GM12878 (cell line): ENCODE data around the gene PTCRA. TPM values are rescaled to one million over a fixed set of nuclear protein-coding genes. Genes with fewer than 3 reads are reported as not detected.

Experiments used
- ATAC-seq: fragments of 200-7000 bp; cut with Tn5 transposase; 3 replicates; pipeline ENCODE4 v1.9.1; 2020; ENCODE audit warnings: mild to moderate bottlenecking, moderate library complexity
- BruUV-seq: library from RNA; stranded (reverse); fragments of 400-500 nt; replicated peaks from 2 replicates; lab custom pipeline; 2021; lab: Mats Ljungman, UMichigan
- CTCF ChIA-PET: fragments of 300-600 bp; sonication (Branson Sonifier 250); formaldehyde crosslinking; extraction: SDS; loops from one replicate; lab custom pipeline; 2021; ENCODE audit warnings: inconsistent platforms; lab: Yijun Ruan, JAX
- POLR2A ChIA-PET: fragments of 350-600 bp; formaldehyde crosslinking; extraction: SDS; loops from one replicate; lab custom pipeline; 2021; ENCODE audit warnings: inconsistent platforms; lab: Charles Lee
- RAD21 ChIA-PET: fragments of 300-600 bp; sonication (Branson Sonifier 250); formaldehyde crosslinking; loops from one replicate; lab custom pipeline; 2023; ENCODE audit warnings: antibody characterized with exemption; ENCODE audit not compliant: unreplicated experiment; lab: Charles Lee
- SMC1A ChIA-PET: fragments of 300-600 bp; sonication (Branson Sonifier 250); formaldehyde crosslinking; loops from one replicate; lab custom pipeline; 2023; ENCODE audit not compliant: unreplicated experiment, uncharacterized antibody; lab: Charles Lee
- DNase-seq: peaks from one replicate; pipeline ENCODE4 v3.0.0-alpha.2; 2011; ENCODE audit warnings: low read depth, low spot score
- FAIRE-seq: peaks from 3 replicates; lab custom pipeline; 2011; peaks lifted over from hg19 to GRCh38; lab: Jason Lieb, UNC
- H2AFZ ChIP-seq: 2 replicates; pipeline ENCODE4 v1.6.0; 2011; ENCODE audit warnings: low read depth, low read length, control low read depth; ENCODE audit not compliant: control insufficient read depth
- H3K27ac ChIP-seq: 2 replicates; pipeline ENCODE4 v1.5.1; 2011; ENCODE audit warnings: control low read depth; ENCODE audit not compliant: control insufficient read depth, insufficient read depth
- H3K27me3 ChIP-seq, 2 experiments: replicated peaks in 1 of 2; 2 replicates each; pipeline versions ENCODE4 v1.6.0 to v1.6.1; 2011; ENCODE audit warnings: low read length in 1 of 2; ENCODE audit not compliant: control insufficient read depth in 2 of 2, insufficient read depth in 2 of 2
- H3K36me3 ChIP-seq, 2 experiments: 2 replicates each; pipeline ENCODE4 v1.5.1; 2011; ENCODE audit warnings: low read length in 1 of 2; ENCODE audit not compliant: control insufficient read depth in 2 of 2, insufficient read depth in 2 of 2
- H3K4me1 ChIP-seq: 2 replicates; pipeline ENCODE4 v1.6.1; 2011; ENCODE audit warnings: mild to moderate bottlenecking, low read length, moderate library complexity, mixed read lengths; ENCODE audit not compliant: control insufficient read depth, insufficient read depth
- H3K4me2 ChIP-seq: 2 replicates; pipeline ENCODE4 v1.6.0; 2011; ENCODE audit warnings: control low read depth; ENCODE audit not compliant: control insufficient read depth, insufficient read depth
- H3K4me3 ChIP-seq: fragments of 200-600 bp; sonication (generic); 2 replicates; pipeline ENCODE4 v1.5.1; 2016
- H3K79me2 ChIP-seq: 2 replicates; pipeline ENCODE4 v1.6.0; 2011; ENCODE audit warnings: low read length; ENCODE audit not compliant: control insufficient read depth, insufficient read depth
- H3K9ac ChIP-seq: 2 replicates; pipeline ENCODE4 v1.8.0; 2011; ENCODE audit warnings: low read length, control low read depth, mixed read lengths; ENCODE audit not compliant: control insufficient read depth, insufficient read depth
- H3K9me3 ChIP-seq: replicated peaks from 3 replicates; pipeline ENCODE4 v1.5.1; 2011; ENCODE audit warnings: mild to moderate bottlenecking, low read length; ENCODE audit not compliant: control insufficient read depth, insufficient read depth
- H4K20me1 ChIP-seq: 2 replicates; pipeline ENCODE4 v1.6.0; 2011; ENCODE audit not compliant: control insufficient read depth, insufficient read depth
- ASH2L ChIP-seq: fragments of 300-600, 200-600 bp; sonication (generic); IDR thresholded peaks from 2 replicates; pipeline ENCODE4 v1.6.1; 2017; ENCODE audit warnings: low read depth, mild to moderate bottlenecking, borderline replicate concordance
- JUNB ChIP-seq: IDR thresholded peaks from 2 replicates; pipeline ENCODE4 v1.6.1; 2016; ENCODE audit warnings: antibody characterized with exemption, mild to moderate bottlenecking
- NR2C2 ChIP-seq: IDR thresholded peaks from 2 replicates; pipeline ENCODE4 v1.6.1; 2011; ENCODE audit warnings: borderline replicate concordance, low read depth; ENCODE audit not compliant: control insufficient read depth, insufficient read length
- NR2F1 ChIP-seq: fragments of 450-650 bp; conservative IDR thresholded peaks from 2 replicates; pipeline ENCODE4 v1.6.1; 2017; ENCODE audit warnings: mild to moderate bottlenecking
- ZBED1 ChIP-seq: IDR thresholded peaks from 2 replicates; pipeline ENCODE4 v1.6.1; 2016; ENCODE audit warnings: borderline replicate concordance
- WGBS: methylation state at CpG from one replicate; pipeline ENCODE4 v1.1.6; 2016; ENCODE audit warnings: low lambda C conversion rate; ENCODE audit not compliant: insufficient replicate concordance, insufficient coverage; ENCODE audit errors: missing lambda C conversion rate; 5-methylcytosine and 5-hydroxymethylcytosine counted together
- in situ Hi-C: fragments of 300-500 bp; cut with MboI; formaldehyde crosslinking; loops from 9 replicates; pipeline ENCODE4 v1.14.3; 2018; ENCODE audit warnings: mixed read lengths
- intact Hi-C: fragments of 100-400 bp; cut with micrococcal nuclease; formaldehyde crosslinking; loops from one replicate; pipeline ENCODE4 v1.14.2; 2022; ENCODE audit not compliant: unreplicated experiment
- polyA plus RNA-seq, 11 experiments: library from polyadenylated mRNA; depleted of rRNA in 4 of 11; unstranded in 6 of 11; stranded (reverse) in 5 of 11; fragments of >200 nt; fragmentation: Nextera tagmentation in 4 of 11; fragmentation: Illumina TruSeq in 1 of 11; extraction: Ambion mirVana in 4 of 11; extraction: Trizol in 1 of 11; gene quantifications; 1 replicate in 1 of 11; 2 replicates in 10 of 11; pipeline versions ENCODE4 v1.2.1 to v1.2.3, GENCODE V29; 2011 to 2016; ENCODE audit warnings: inconsistent platforms in 2 of 11, missing spikeins in 2 of 11, low read depth in 1 of 11
- total RNA-seq, 4 experiments: library from RNA; depleted of rRNA in 3 of 4; stranded (reverse); fragments of >200 nt in 3 of 4; fragmentation: Illumina TruSeq in 1 of 4; extraction: Trizol in 1 of 4; gene quantifications; 2 replicates each; pipeline versions ENCODE4 v1.2.1 to v1.2.3, GENCODE V29; 2013 to 2021

PTCRA gene
- total and polyA plus RNA-seq, 10 of the 15 experiments (the other 5 are each of a cell fraction or from before 2014, with no cell fraction given), result 0.10 to 1.1 (median 0.19) TPM; not detected in 4

DNA sequence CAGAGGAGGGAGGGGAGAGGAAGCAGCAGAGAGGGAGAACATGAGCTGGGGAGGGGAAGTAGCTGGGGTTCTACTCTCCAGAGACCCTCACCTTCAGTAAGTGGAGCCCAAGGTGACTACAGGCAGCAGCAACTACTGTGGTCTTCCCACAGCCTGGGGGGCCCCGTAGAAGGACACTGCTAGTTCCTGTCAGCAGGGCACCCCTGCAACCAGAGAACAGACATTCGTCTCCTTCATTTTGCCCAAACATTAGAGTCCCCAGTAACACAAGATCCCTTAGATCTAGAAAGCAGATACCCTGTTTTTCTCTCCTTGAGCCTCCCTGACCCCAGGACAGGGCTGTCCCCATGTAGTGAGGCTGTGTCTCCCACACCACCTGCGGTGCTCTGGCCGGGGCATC, 52.9 kb downstream of the PTCRA start:
- no peak for FAIRE-seq
- no peaks in the 10 kb centered on the region for H3K9me3 ChIP-seq
- CTCF ChIA-PET, result interaction anchor here (1.1 kb wide), 1 partner anchor 68 kb away, joined by 4 read pairs; no protein-coding TSS in a partner anchor
- no peak overlapping the region for H3K4me2 ChIP-seq
- intact Hi-C loops, result no loop called here
- no TSS peak for BruUV-seq
- no peak for TF ChIP-seq ZBED1
- TF ChIP-seq NR2F1, result no peak
- ATAC-seq, result no peak
- H3K4me3 ChIP-seq, result no peak overlapping the region
- H3K27ac ChIP-seq, result no peak overlapping the region
- SMC1A ChIA-PET, result no interaction called here
- H4K20me1 ChIP-seq, result no peaks in the 10 kb centered on the region
- 71% methylated on average over 4 of the region's 4 CpGs for WGBS
- RAD21 ChIA-PET, result no interaction called here
- H3K27me3 ChIP-seq, result no peaks in the 10 kb centered on the region
- POLR2A ChIA-PET, result no interaction called here
- no peaks in the 10 kb centered on the region; a peak in 3 of 4 replicates for H3K36me3 ChIP-seq
- H3K79me2 ChIP-seq, result no peaks in the 10 kb centered on the region
- no peaks in the 10 kb centered on the region for H3K4me1 ChIP-seq
- in situ Hi-C loops, result no loop called here
- no peak overlapping the region for H2AFZ ChIP-seq
- no peak overlapping the region for H3K9ac ChIP-seq
- DNase-seq, result no peak

DNA sequence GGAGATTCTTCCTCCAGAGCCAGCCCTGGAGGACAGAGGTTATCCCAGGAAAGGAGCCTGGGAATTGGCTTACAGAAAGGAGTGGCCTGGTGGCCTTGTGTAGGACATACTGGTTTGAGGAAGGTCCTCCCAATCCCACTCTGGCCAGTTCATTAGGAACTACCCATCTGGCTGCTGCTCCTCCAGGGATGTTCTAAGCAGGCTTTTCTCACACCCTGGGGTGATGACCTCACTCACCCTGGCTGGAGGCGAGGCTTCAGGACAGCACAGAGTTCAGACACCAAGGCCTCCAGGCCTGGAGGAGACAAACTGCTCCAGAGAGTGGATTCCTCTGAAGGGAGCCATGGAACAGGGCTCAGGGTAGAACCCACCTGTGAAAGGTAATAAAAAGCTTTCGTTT, 53.6 kb downstream of the PTCRA start:
- no peaks in the 10 kb centered on the region; a peak in 3 of 4 replicates for H3K36me3 ChIP-seq
- H3K4me1 ChIP-seq, result no peaks in the 10 kb centered on the region
- SMC1A ChIA-PET, result no interaction called here
- no peaks in the 10 kb centered on the region for H3K27me3 ChIP-seq
- CTCF ChIA-PET, result no interaction called here
- intact Hi-C loops, result no loop called here
- H3K4me2 ChIP-seq, result no peak overlapping the region
- no peak overlapping the region for H2AFZ ChIP-seq
- FAIRE-seq (no peak), DNase-seq (no peak), ATAC-seq (no peak)
- in situ Hi-C loops, result no loop called here
- no peaks in the 10 kb centered on the region for H3K79me2 ChIP-seq
- no peak overlapping the region for H3K27ac ChIP-seq
- no peaks in the 10 kb centered on the region for H3K9me3 ChIP-seq
- no TSS peak for BruUV-seq
- TF ChIP-seq JUNB (no peak), NR2C2 (no peak), ASH2L (no peak)
- no peak overlapping the region for H3K9ac ChIP-seq
- H3K4me3 ChIP-seq, result no peak overlapping the region
- H4K20me1 ChIP-seq, result no peaks in the 10 kb centered on the region
- POLR2A ChIA-PET, result no interaction called here
- RAD21 ChIA-PET, result no interaction called here
- WGBS, result 96% methylated on average over 2 of the region's 2 CpGs
